GM19452 (cell line): ENCODE results near the gene HOXC11.

Experiments used
- ATAC-seq: cut with Tn5 transposase; IDR thresholded peaks from one replicate; pipeline ENCODE4 v1.9.1; 2021; ENCODE audit not compliant: unreplicated experiment

Gene HOXC11

DNA sequence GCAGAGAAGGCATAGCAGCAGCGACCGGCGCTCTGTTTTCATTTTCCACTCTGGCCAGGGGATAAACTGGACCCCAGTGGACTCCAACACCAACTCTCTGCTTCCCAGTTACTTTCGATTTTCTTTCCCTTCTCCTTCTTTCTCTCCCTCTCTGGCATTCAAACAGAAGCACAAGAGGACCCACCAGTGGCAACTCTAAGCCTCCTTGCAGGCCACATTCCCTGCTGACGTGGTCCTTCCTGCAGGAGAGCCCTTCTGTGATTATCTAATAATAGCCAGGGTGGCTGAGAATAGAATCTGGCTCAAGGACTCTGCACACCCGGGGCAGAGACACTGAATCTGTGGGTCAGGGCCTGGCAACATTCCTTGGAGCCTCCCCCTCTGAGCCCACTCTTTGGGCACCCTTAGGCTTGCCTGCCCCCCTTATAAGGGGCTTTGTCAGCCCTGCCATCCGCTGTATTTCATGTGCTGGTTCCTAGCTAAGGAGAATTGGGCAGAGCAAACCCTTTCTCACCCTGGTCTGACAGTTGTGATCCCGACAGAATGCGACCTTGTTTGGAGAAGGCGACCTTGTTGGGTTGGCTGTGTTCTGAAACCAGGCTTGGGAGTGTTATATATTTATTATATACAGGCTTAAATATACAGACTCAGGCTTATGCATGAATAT is 47.1 kb downstream of the HOXC11 start:
- no peak for ATAC-seq

DNA sequence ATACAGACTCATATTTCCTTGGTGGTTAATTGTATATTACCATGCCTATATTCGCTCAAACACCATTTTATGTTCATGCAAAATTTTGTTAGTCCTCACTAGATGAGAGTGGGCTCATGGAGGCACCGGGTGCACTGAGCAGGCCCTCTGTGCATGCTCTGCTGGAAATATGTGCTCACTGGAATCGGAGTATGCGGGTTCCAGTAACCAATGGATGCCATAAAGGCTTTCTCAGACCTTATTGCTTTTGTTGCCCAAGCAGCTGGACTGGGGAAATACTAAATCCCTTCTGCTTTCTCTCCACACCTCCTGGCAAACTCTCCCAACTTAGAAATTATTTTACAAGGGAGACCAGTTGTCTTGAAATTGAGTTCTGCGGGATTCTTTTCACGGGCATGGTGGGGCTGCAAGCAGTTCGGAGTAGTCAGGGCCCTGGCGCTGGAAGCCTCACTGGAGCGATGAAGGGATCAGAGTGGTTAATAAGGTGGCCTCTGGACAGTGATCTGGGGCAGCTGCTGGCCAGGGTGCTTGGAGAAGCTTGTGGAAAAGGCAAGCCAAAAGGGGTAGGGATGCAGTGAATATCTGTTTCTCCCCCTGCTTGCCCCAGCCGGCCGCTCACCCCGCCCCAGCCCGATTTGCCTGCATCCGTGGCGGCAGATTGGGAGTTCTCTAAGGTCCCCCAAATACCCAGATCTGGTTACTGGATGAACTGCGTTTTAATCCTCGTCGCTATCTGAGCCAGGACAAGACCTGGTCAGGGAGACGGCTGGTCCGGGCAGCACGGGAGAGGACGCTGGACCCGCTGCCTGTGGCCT is 47.9 kb downstream of the HOXC11 start:
- ATAC-seq: no peak

DNA sequence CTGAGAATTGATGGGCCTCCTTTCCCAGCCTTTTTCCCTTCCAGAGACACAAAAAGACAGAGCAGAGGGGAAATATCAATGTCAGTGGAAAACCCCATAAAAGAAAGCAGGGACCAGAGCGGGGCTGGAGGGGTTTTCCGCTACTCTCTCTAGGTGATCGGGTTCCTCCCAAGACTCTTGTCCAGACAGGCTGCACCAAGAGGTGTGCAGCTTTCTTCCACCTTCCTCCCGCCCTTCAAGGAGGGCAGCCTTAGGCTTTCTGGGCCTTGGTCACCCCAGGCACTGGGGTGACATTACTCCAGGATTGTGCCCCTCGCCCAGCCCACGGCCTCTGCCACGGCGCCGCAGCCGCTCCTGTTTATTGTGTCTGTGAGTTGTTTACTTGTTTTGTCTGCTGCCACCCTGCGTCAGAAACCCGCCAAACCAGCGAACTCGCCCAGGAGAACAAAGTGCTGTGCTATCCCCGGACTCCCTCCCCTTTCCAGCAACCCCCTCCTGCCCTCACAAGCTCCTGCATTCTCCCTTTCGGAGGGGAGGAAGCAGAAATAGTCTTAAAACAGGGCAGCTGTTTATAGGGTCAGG is 48.6 kb downstream of the HOXC11 start:
- no peak for ATAC-seq

DNA sequence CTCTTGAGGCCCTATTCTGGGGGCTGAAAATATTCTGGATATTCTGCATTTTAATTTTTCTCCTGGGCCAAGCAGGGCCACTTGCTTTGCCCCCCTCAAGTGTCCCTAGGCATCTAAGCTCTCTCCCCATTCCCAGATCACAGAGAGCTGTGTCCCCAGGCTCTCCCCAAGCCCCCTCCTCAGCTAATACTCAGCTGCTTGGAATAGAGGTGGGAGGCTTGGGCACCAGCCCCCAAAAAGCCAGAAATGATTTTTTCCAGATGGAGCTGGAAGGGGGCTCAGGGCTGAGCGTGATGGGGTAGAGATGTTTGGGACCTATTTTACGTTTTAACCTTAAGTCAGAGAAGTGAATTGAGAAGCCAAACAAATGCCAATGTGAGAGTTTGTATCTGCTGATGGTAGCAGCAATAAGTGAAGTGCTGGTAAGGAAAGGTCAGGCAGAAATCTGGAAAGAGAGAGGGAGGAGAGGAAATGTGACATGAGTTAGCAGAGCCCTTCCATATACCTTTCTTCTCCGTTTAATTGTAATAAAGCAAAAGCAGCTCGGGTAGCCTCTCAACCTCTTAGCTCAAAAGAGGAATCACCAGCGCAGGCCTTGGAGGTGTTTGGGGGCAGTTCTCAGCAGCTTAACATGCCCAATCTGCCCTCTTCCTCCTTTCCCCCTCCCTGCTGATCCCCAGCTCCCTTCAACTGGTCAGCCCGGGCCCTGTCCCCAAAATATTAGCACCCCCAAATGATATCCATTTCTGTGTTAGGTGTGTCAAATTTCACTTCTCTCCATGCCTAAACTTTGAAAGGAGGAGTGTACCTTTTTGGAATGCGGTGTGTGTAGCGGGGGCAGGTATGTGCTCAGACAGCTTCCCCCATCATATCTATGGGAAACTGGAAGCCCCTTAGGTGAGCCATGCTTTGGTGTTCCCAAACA is 50.3 kb downstream of the HOXC11 start:
- ATAC-seq: no peak

DNA sequence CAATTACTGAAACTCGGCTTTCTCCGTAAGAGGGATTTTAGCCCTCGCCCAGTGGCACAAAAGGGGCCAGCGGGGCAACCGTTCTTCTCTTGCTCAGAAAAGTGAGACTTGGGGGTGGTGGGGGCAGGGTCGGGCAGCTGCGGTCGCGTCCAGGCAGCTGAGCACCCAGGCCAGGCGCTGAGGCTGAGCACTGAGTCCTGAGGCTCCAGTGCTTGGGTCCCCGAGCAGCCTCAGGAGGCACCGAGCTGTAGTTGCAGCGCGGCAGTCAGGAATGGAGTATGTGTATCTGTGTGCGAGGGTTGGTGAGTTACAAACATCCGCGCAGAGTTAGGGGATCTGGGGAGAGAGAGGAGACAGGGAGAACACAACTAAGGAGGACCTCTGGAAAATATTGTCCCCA is 51.2 kb downstream of the HOXC11 start:
- no peak for ATAC-seq

DNA sequence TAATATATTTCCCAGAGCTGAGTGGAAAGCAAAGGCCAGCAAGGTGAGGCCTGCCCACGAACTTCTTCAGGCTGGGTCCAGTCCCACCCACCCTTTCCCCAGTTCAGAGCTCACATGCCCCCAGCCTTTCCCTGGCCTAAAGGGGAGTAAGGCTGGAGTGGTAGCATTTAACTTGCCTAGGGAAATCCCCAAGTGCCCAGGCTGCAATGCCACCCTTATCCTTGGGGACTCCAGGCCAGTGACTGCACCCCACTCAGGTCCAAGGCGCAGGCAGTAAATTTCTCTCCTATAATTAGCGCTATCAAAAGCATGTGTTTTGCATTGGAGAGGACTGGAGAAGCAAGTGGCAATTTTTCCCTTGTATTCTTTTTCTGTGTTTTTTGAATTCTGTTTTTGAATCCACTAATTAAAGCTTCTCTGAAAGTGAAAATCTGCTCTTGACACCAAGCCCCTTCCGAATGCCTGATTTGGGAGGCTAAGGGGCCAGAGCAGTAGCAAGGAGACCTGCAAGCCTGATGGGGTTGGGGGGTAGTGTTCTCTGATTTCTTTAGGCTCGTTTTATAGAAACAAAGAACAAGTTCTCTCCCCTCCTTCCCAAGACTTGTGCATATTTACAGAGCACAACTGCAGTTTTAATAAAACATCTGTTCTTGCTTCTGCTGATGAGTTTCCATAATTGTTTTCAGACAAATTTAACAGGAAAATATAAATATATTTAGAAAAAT is 51.8 kb downstream of the HOXC11 start:
- no peak for ATAC-seq

DNA sequence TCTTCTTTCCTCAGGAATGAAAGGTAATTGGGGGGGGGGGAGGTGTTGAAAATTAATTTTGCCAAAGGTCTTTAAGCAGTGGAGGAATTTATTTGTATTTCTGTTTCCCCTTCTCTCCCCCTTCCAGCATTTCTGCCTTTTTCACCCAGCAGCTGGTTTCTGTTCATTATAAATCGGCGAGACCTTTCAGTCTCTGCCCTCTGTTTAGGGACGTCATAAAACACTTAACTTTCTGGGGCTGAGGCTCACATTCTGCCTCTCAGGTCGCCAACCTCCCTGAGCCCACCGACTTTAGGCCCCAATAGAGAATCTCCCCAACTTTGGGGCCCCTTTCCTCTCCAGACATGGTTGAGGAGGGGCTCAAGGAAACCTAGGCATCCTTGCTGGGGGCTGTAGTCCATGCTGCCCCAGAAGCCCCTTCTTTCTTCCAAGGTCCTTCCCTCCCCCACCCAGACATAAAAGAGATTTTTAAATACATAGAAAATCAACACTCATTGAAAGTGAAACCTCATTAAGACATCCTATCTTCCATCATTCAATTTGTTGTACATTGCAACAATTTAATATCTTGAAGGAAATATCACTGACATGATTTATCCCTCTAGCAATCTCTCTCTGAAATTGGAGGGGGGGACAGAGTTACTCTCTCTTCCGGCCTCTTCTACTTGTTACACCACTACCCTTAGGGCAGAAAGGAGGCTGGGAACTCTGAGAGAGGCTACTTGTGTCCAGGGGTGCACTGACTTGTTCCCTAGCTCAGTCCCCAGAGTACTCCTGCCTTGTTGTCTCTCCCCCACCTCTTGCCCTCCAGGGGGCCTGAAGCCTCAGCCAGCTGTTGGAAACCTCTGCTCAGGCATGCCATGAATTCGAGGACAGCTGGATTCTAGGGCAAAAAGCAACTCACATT is 52.8 kb downstream of the HOXC11 start:
- no peak for ATAC-seq

DNA sequence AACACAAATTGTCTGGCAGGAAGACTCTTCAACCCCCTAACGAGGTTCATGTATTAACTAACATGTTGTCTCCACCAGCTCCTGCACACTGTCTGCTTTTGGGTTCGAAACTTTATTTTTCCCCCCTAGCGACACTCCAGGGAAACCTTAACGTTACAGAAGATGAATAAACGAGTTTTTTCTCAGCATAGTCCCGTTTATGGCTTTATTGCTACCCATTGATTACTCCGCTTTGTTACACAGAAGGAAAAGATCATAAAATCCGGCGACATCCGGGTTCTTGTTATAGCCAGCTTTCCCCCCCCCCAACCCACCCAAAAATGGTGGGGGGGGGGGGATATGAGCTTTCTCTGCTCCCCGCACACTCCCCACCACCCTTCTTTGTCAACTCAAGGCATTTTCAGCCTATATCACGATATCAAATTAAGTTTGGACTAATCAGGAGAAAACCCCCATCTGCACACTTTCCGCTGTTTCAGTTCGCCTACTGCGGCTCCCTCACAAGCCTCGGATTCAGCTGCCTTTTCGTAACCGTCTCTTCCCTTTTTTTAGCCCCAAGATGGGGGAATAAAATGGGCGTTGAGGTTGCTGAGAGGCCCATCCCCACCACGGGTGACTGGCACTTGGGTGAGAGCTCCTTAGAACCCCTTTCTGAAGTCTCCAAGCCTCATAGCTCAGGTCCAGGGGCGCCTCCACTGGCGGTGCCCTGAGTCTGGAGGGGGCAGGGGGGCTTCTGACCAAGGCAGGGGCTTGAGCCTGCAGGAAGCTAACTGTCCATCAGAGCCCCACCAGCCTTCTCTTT is 53.9 kb downstream of the HOXC11 start:
- no peak for ATAC-seq
